H1 (cell line): ENCODE results near the gene MYO9B. TPM values are rescaled to one million over a fixed set of nuclear protein-coding genes. Genes with fewer than 3 reads are reported as not detected.

Experiments used
- JUND ChIP-seq: IDR thresholded peaks from 2 replicates; pipeline ENCODE4 v1.6.1; 2011; ENCODE audit warnings: mild to moderate bottlenecking, improper control_type of control experiment, low read length
- RBBP5 ChIP-seq: IDR thresholded peaks from 2 replicates; pipeline ENCODE4 v1.7.1; 2012; ENCODE audit warnings: low read depth, mild to moderate bottlenecking, inconsistent platforms, low read length, moderate library complexity, borderline replicate concordance
- RNF2 ChIP-seq: fragments of 200-900, 300-1000 bp; sonication (generic); IDR thresholded peaks from 2 replicates; pipeline ENCODE4 v1.7.1; 2016; ENCODE audit warnings: borderline replicate concordance, low read depth, mild to moderate bottlenecking, antibody characterized with exemption, low read length; ENCODE audit not compliant: poor library complexity, severe bottlenecking; ENCODE audit errors: missing control alignments
- polyA plus RNA-seq, 7 experiments: library from polyadenylated mRNA; depleted of rRNA in 3 of 7; stranded (reverse) in 5 of 7; unstranded in 2 of 7; fragments of >200 nt in 5 of 7; fragments of 200-250 nt in 2 of 7; gene quantifications; 1 replicate in 5 of 7; 2 replicates in 1 of 7; 4 replicates in 1 of 7; pipeline versions ENCODE4 v1.2.1 to v1.2.3, GENCODE V29; 2011 to 2013; ENCODE audit warnings: missing spikeins in 2 of 7, mixed read lengths in 2 of 7
- total RNA-seq: library from RNA; stranded (reverse); fragmentation: NEBNext Ultra II Directional; extraction: Animal tissue kit (Norgen Biotek cat#: 25700); gene quantifications from 2 replicates; pipeline ENCODE4 v1.2.1, GENCODE V29; 2021
- TF ChIP-seq, protein P1 (sequence below): IDR thresholded peaks from 2 replicates; pipeline ENCODE4 v1.6.1; 2012; ENCODE audit warnings: inconsistent platforms

The MYO9B gene
- total and polyA plus RNA-seq, 2 of the 8 experiments (the other 6 are each of a cell fraction or from before 2014, with no cell fraction given): 27.6 to 77.1 TPM

DNA sequence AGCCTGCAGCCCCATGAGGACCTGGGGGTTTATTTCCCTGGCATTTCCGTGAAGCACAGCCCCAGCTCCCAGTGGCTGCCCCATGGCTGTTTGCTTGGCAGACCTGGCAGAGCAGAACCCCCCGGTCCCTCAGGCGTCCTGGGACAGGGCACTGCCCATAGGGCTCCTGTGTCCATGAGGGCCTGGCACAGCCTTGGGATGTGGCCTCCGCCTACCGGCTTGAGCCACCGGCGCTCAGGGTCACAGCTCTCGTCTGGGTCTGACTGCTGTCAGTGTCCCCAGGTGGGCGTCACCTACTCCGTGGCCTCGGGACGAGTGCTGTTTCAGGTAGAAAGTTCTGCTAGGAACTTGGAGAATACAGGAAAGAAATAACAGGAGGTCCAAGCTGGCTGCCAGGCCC, 52.8 kb downstream of the MYO9B start (continued):
- TF ChIP-seq, protein P1, sequence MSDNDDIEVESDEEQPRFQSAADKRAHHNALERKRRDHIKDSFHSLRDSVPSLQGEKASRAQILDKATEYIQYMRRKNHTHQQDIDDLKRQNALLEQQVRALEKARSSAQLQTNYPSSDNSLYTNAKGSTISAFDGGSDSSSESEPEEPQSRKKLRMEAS: no peak
- TF ChIP-seq JUND: no peak
- no peak for TF ChIP-seq RNF2
- no peak for TF ChIP-seq RBBP5
